ENCODE measurements around the gene LPO. TPM values are rescaled to one million over a fixed set of nuclear protein-coding genes. Genes with fewer than 3 reads are reported as not detected.

Gene LPO
- total RNA-seq, 1 experiment from 2014 or later: not detected

DNA sequence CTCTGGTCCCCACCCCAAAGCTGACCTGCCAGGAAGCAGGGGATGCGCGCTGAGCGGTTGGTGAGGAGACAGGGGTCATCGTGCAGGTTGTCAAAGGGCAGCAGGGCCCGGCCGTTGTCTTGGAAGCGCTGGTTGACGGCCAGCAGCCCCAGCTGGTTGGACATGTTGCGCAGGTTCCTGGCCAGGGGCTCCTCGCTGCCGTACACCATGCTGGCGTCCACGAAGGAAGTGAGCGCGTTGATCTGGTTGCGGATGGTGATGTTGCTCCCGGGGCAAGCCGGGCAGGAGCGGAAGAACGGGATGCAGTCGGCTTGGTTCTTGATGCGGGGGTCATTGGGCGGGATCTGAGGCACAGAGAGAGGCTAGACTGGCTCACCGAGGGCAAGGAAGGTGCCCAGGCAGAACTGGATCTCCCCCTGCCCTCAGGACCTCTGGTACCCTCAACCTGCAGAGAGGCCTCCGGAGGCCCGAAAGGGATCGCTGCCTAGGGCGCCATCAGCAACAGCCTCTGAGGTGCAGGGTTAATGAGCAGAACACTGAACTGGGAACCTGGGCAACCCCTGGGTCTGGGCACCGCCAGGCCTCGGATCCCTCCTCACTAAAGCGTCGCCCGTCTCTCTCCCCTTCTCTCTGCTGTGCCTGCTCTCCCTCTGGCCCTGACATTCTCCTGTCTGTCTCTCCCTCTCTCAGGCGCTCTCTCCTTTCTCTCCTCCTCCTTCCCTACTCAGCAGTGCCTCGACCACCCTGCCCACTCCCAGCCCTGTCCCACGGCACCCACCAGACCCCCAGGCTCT lies 39.6 kb downstream of the LPO start:
- Histone ChIP-seq H3K9me3 (ENCODE audit: low read length) (no peaks in the 10 kb centered on the region), H3F3A (ENCODE audit: low read length, unreplicated experiment) (no peaks in the 10 kb centered on the region), H3K4me3 (ENCODE audit: low read length) (no peak overlapping the region), H3K9me2 (replicated peaks; ENCODE audit: low read length) (no peaks in the 10 kb centered on the region), H3K36me3 (ENCODE audit: low read depth, low read length) (no peaks in the 10 kb centered on the region), H3K27me3 (ENCODE audit: low read length) (0 out of 2 replicates have a peak, but pooled peaks cover 18% of the 10 kb centered on the region), H3K27ac (ENCODE audit: low read length) (no peak overlapping the region), H2AFZ (ENCODE audit: low read length) (no peak overlapping the region), H3K4me1 (ENCODE audit: insufficient read depth, low read length) (no peaks in the 10 kb centered on the region), H3K4me2 (ENCODE audit: low read length) (no peak overlapping the region), H3K79me2 (ENCODE audit: low read length) (no peaks in the 10 kb centered on the region), H4K20me1 (ENCODE audit: low read length) (no peaks in the 10 kb centered on the region), H3K9ac (ENCODE audit: low read length) (no peak overlapping the region)
- DNase-seq: no peak
- no TSS peak for BruUV-seq (replicated peaks)
- intact Hi-C loops (cut with micrococcal nuclease): no loop called here
- TF ChIP-seq EZH2phosphoT487 (IDR thresholded peaks at IDR 0.05; ENCODE audit: borderline replicate concordance, low read length) (no peak), EZH2 (IDR thresholded peaks at IDR 0.05; ENCODE audit: low read length, unreplicated experiment) (no peak)
- TF ChIP-seq, protein P1, sequence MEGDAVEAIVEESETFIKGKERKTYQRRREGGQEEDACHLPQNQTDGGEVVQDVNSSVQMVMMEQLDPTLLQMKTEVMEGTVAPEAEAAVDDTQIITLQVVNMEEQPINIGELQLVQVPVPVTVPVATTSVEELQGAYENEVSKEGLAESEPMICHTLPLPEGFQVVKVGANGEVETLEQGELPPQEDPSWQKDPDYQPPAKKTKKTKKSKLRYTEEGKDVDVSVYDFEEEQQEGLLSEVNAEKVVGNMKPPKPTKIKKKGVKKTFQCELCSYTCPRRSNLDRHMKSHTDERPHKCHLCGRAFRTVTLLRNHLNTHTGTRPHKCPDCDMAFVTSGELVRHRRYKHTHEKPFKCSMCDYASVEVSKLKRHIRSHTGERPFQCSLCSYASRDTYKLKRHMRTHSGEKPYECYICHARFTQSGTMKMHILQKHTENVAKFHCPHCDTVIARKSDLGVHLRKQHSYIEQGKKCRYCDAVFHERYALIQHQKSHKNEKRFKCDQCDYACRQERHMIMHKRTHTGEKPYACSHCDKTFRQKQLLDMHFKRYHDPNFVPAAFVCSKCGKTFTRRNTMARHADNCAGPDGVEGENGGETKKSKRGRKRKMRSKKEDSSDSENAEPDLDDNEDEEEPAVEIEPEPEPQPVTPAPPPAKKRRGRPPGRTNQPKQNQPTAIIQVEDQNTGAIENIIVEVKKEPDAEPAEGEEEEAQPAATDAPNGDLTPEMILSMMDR (conservative IDR thresholded peaks at IDR 0.05; ENCODE audit: low read depth, low read length): no peak
- no peak for ATAC-seq
- POLR2A ChIA-PET (ENCODE audit: unreplicated experiment): no interaction called here
- CTCF ChIA-PET: no interaction called here

DNA sequence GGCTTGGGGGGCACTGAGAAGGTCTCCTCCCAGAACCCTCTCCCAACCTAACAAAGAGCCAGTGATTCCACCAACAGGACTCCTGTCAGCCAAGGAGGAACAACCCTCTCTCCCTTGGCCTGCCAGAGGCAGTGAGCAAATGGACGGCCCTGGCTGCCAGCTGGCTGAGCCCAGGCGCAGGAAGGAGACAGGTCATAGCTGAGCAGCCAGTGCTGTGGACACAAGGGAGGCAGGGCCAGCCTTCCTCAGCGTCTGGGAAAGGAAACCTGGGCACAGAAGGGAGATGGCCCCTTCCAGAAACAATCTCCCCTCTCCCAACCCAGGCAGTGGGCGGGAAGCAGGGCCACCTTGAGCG lies 40.3 kb downstream of the LPO start:
- intact Hi-C loops (cut with micrococcal nuclease): no loop called here
- Histone ChIP-seq H3K9me2 (replicated peaks; ENCODE audit: low read length) (no peaks in the 10 kb centered on the region), H3K9me3 (ENCODE audit: low read length) (no peaks in the 10 kb centered on the region), H3K27ac (ENCODE audit: low read length) (no peak overlapping the region), H4K20me1 (ENCODE audit: low read length) (no peaks in the 10 kb centered on the region), H3F3A (ENCODE audit: low read length, unreplicated experiment) (no peaks in the 10 kb centered on the region), H3K79me2 (ENCODE audit: low read length) (no peaks in the 10 kb centered on the region), H3K27me3 (ENCODE audit: low read length) (0 out of 2 replicates have a peak, but pooled peaks cover 17% of the 10 kb centered on the region), H3K4me1 (ENCODE audit: insufficient read depth, low read length) (no peaks in the 10 kb centered on the region), H3K9ac (ENCODE audit: low read length) (no peak overlapping the region), H2AFZ (ENCODE audit: low read length) (no peak overlapping the region), H3K4me2 (ENCODE audit: low read length) (no peak overlapping the region), H3K36me3 (ENCODE audit: low read depth, low read length) (no peaks in the 10 kb centered on the region), H3K4me3 (ENCODE audit: low read length) (no peak overlapping the region)
- ATAC-seq (no peak; the same call in none of the 2 replicates), DNase-seq (no peak)
- TF ChIP-seq EZH2phosphoT487 (IDR thresholded peaks at IDR 0.05; ENCODE audit: borderline replicate concordance, low read length): no peak
- TF ChIP-seq EZH2 (IDR thresholded peaks at IDR 0.05; ENCODE audit: low read length, unreplicated experiment): no peak
- TF ChIP-seq, protein P1 (conservative IDR thresholded peaks at IDR 0.05; ENCODE audit: low read depth, low read length): no peak
- ChIA-PET CTCF (no interaction called here), POLR2A (ENCODE audit: unreplicated experiment) (no interaction called here)
- no TSS peak for BruUV-seq (replicated peaks)

GRCh38 chr17:58279016-58279711 lies 40.8 kb downstream of the LPO start:
- no peaks in the 10 kb centered on the region for H4K20me1 ChIP-seq (ENCODE audit: low read length)
- no peak for DNase-seq
- no peaks in the 10 kb centered on the region for H3K9me3 ChIP-seq (ENCODE audit: low read length)
- intact Hi-C loops (cut with micrococcal nuclease): no loop called here
- H3K27me3 ChIP-seq (ENCODE audit: low read length): peaks cover 12% of the 10 kb centered on the region; the same call in 1 of the 2 replicates
- BruUV-seq (replicated peaks): no TSS peak
- ChIA-PET POLR2A (ENCODE audit: unreplicated experiment) (no interaction called here), CTCF (no interaction called here)
- H3K9ac ChIP-seq (ENCODE audit: low read length): no peak overlapping the region
- H3K4me3 ChIP-seq (ENCODE audit: low read length): no peak overlapping the region
- no peak overlapping the region for H3K4me2 ChIP-seq (ENCODE audit: low read length)
- H3F3A ChIP-seq (ENCODE audit: low read length, unreplicated experiment): no peaks in the 10 kb centered on the region
- no peak overlapping the region for H3K27ac ChIP-seq (ENCODE audit: low read length)
- no peak overlapping the region for H2AFZ ChIP-seq (ENCODE audit: low read length)
- no peak for ATAC-seq
- H3K36me3 ChIP-seq (ENCODE audit: low read depth, low read length): no peaks in the 10 kb centered on the region
- no peaks in the 10 kb centered on the region for H3K9me2 ChIP-seq (replicated peaks; ENCODE audit: low read length)
- TF ChIP-seq EZH2 (IDR thresholded peaks at IDR 0.05; ENCODE audit: low read length, unreplicated experiment): no peak
- TF ChIP-seq EZH2phosphoT487 (IDR thresholded peaks at IDR 0.05; ENCODE audit: borderline replicate concordance, low read length): no peak
- TF ChIP-seq, protein P1 (conservative IDR thresholded peaks at IDR 0.05; ENCODE audit: low read depth, low read length): no peak
- H3K79me2 ChIP-seq (ENCODE audit: low read length): no peaks in the 10 kb centered on the region
- H3K4me1 ChIP-seq (ENCODE audit: insufficient read depth, low read length): no peaks in the 10 kb centered on the region

All from PC-3 (cell line).